ENCODE measurements around the gene PRKG1. TPM values are rescaled to one million over a fixed set of nuclear protein-coding genes. Genes with fewer than 3 reads are reported as not detected.

Gene PRKG1
- total RNA-seq, 6 experiments from 2014 or later: 1.1 to 2.0 (median 1.3) TPM

DNA sequence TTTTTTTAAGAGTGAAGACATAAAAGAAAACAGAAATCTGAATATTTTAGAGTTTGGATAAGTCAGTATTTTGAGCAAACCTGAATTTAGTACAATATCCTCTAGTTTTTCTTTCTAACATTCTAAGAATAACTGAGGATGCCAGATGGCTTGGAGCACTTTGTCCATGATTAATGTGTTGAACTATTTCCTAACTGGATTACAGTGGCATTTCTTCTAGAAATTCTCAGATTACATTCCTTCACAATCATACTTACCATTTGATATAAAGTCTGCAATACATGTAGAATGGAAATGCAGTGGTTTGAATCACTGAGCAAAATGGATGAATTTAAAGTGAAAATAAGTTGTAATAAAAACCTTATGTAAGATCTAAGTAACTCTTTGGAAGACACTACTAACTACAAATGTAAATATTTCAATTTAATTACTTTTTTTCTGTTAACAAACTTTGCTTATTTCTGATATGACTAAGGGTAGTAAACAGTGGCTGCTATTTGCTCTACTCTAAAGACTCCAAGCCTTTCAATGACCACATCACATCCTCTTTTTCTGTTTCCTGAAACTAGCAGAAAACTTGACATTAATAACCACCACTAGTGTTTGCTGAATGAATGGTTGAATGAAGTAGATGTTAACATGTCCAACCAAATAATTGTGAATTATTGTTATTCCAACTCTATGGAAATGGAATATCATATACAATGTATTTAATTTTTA lies 102.8 kb downstream of the PRKG1 start:
- Histone ChIP-seq H3K27ac (no peak overlapping the region), H3K9me3 (no peaks in the 10 kb centered on the region), H3K36me3 (no peaks in the 10 kb centered on the region), H3K4me3 (no peak overlapping the region), H3K4me1 (no peaks in the 10 kb centered on the region), H3K27me3 (no peaks in the 10 kb centered on the region)
- no peak for TF ChIP-seq POLR2A (IDR thresholded peaks at IDR 0.05)
- TF ChIP-seq, protein P1, sequence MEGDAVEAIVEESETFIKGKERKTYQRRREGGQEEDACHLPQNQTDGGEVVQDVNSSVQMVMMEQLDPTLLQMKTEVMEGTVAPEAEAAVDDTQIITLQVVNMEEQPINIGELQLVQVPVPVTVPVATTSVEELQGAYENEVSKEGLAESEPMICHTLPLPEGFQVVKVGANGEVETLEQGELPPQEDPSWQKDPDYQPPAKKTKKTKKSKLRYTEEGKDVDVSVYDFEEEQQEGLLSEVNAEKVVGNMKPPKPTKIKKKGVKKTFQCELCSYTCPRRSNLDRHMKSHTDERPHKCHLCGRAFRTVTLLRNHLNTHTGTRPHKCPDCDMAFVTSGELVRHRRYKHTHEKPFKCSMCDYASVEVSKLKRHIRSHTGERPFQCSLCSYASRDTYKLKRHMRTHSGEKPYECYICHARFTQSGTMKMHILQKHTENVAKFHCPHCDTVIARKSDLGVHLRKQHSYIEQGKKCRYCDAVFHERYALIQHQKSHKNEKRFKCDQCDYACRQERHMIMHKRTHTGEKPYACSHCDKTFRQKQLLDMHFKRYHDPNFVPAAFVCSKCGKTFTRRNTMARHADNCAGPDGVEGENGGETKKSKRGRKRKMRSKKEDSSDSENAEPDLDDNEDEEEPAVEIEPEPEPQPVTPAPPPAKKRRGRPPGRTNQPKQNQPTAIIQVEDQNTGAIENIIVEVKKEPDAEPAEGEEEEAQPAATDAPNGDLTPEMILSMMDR (IDR thresholded peaks at IDR 0.05): no peak
- no peak for DNase-seq
- ATAC-seq: no peak
- intact Hi-C loops (cut with DNase I): no loop called here

DNA sequence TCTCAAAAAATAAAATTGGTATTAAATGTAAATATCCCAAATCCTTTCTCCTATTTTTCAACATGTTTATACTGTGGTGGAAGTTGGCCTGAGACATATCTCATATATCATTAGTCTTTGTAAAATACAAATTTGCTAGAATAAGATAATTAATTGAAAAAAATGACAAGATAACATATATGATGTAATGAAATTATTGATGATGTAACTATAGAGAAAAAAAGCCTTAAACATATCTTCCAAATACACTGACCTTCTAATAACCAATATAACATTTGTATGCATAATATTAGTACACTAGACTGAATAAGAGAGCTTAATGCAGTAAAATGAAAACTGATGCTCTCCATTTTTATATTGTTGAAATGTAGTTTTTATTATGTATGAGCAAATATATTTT lies 104.3 kb downstream of the PRKG1 start:
- Histone ChIP-seq H3K27me3 (no peaks in the 10 kb centered on the region), H3K36me3 (no peaks in the 10 kb centered on the region), H3K4me1 (no peaks in the 10 kb centered on the region), H3K27ac (no peak overlapping the region), H3K9me3 (no peaks in the 10 kb centered on the region), H3K4me3 (no peak overlapping the region)
- DNase-seq (no peak), ATAC-seq (no peak)
- intact Hi-C loops (cut with DNase I): no loop called here
- TF ChIP-seq POLR2A (IDR thresholded peaks at IDR 0.05): no peak

DNA sequence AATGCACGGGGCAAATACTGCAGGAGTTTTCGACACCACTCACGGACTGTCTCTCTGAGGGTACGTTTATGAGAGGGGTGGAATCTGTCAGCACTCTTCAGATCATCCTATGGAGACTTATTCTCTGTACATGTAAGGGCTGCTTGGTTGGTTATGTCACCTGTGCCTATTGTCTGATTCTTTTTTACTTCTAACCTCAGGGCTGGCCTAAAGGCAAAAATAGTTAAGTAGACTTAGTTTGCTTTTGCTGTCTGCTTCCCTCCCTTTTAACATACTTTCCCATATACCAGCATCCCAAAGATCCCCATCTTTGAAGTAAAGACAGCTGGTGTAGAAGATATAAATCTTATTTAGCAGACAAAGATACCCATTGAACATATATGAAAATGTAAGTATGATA lies 105.9 kb downstream of the PRKG1 start:
- intact Hi-C loops (cut with DNase I): no loop called here
- Histone ChIP-seq H3K27me3 (no peaks in the 10 kb centered on the region), H3K36me3 (no peaks in the 10 kb centered on the region), H3K4me3 (no peak overlapping the region), H3K9me3 (no peaks in the 10 kb centered on the region), H3K4me1 (no peaks in the 10 kb centered on the region), H3K27ac (no peak overlapping the region)
- DNase-seq (no peak), ATAC-seq (no peak)
- TF ChIP-seq POLR2A (IDR thresholded peaks at IDR 0.05): no peak
- TF ChIP-seq, protein P1 (IDR thresholded peaks at IDR 0.05): no peak
- WGBS (ENCODE audit: insufficient coverage, low coverage, low lambda C conversion rate, missing lambda C conversion rate): 65% methylated on average over 4 of the region's 4 CpGs

DNA sequence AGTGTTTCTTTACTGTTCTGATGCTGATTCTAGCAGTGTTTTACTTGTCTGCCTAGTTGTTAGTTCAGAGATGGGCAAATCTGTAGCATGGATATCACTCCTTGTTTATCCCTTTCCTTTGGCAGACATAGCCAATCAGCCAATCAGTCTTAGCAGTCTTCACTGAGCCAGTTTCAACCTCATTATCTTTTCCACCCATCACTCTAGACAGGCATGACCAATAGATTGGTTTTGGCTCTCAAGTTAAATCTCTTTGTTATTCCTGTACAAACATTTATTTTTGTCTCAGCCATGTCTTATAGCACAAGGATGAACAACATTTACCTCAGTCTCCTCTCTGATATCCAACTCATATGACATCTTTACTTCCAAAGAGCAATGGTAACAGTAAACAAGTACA lies 109.5 kb downstream of the PRKG1 start:
- Histone ChIP-seq H3K4me1 (no peaks in the 10 kb centered on the region), H3K9me3 (no peaks in the 10 kb centered on the region), H3K27me3 (no peaks in the 10 kb centered on the region), H3K27ac (no peak overlapping the region), H3K36me3 (no peaks in the 10 kb centered on the region), H3K4me3 (no peak overlapping the region)
- TF ChIP-seq POLR2A (IDR thresholded peaks at IDR 0.05): no peak
- TF ChIP-seq, protein P1 (IDR thresholded peaks at IDR 0.05): no peak
- DNase-seq (no peak), ATAC-seq (no peak)
- intact Hi-C loops (cut with DNase I): no loop called here

DNA sequence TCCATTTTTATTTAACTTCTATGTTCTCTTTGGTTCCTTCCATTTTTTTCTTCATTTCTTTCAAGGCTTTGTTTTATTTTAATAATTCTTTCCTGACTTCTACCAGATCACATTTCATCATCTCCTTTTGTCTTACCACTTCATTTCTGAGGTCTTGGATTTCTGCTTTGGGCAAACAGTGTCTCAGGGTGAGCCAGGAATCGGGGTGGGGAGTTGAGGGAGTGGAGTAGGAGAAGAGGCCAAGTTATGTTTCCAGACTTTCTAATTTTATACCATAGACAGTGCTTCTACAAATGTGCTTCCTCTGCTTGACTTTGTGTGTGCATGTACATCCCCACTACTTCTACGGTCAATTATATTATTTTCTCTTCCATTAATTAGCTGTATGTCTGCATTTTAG lies 112.1 kb downstream of the PRKG1 start:
- no peak for ATAC-seq
- Histone ChIP-seq H3K27me3 (no peaks in the 10 kb centered on the region), H3K27ac (no peak overlapping the region), H3K4me1 (no peaks in the 10 kb centered on the region), H3K4me3 (no peak overlapping the region), H3K9me3 (no peaks in the 10 kb centered on the region), H3K36me3 (no peaks in the 10 kb centered on the region)
- TF ChIP-seq, protein P1 (IDR thresholded peaks at IDR 0.05): no peak
- TF ChIP-seq POLR2A (IDR thresholded peaks at IDR 0.05): no peak
- intact Hi-C loops (cut with DNase I): no loop called here
- no peak for DNase-seq
- 53% methylated on average over 2 of the region's 2 CpGs for WGBS (ENCODE audit: insufficient coverage, low coverage, low lambda C conversion rate, missing lambda C conversion rate)
